Chondrocyte (in vitro differentiated cells): ENCODE measurements around the gene RNF227. TPM values are rescaled to one million over a fixed set of nuclear protein-coding genes. Genes with fewer than 3 reads are reported as not detected.

Experiments
- DNase-seq: peaks from one replicate; pipeline ENCODE4 v3.0.0; 2021; ENCODE audit warnings: mixed read lengths, low spot score
- H3K27ac Mint-ChIP-seq: one replicate; pipeline ENCODE4 v1.8.0; 2021; ENCODE audit warnings: mild to moderate bottlenecking, moderate library complexity, mixed read lengths; ENCODE audit not compliant: unreplicated experiment
- H3K27me3 Mint-ChIP-seq: 2 replicates; pipeline ENCODE4 v1.8.0; 2021; ENCODE audit warnings: low read depth, mixed read lengths
- H3K36me3 Mint-ChIP-seq: 2 replicates; pipeline ENCODE4 v1.8.0; 2021; ENCODE audit warnings: low read depth, mixed read lengths
- H3K4me1 Mint-ChIP-seq: 2 replicates; pipeline ENCODE4 v1.8.0; 2021; ENCODE audit warnings: low read depth, mild to moderate bottlenecking, mixed read lengths
- H3K4me3 Mint-ChIP-seq: one replicate; pipeline ENCODE4 v1.8.0; 2021; ENCODE audit warnings: mild to moderate bottlenecking, moderate library complexity, mixed read lengths; ENCODE audit not compliant: unreplicated experiment
- H3K9me3 Mint-ChIP-seq: 2 replicates; pipeline ENCODE4 v1.8.0; 2021; ENCODE audit warnings: low read depth, mixed read lengths
- CTCF ChIP-seq: fragments of 200-600 bp; sonication (generic); IDR thresholded peaks from 2 replicates; pipeline ENCODE4 v1.5.0; 2021; ENCODE audit warnings: antibody characterized with exemption, mild to moderate bottlenecking, moderate library complexity
- long read RNA-seq: library from polyadenylated mRNA; stranded (forward); transcript quantifications from one replicate; pipeline ENCODE4 v2.0.0, GENCODE V29; 2021
- total RNA-seq: library from RNA; stranded (reverse); gene quantifications from 3 replicates; pipeline ENCODE4 v1.2.1, GENCODE V29; 2021

The RNF227 gene
- 1.6 to 2.2 TPM (median 1.8 TPM) in 3 replicates for total RNA-seq
- long read RNA-seq, partial matches to known transcripts, result 0 of 4 reads
- long read RNA-seq, other reads (novel, unspliced or antisense), result 1 of 4 reads

DNA sequence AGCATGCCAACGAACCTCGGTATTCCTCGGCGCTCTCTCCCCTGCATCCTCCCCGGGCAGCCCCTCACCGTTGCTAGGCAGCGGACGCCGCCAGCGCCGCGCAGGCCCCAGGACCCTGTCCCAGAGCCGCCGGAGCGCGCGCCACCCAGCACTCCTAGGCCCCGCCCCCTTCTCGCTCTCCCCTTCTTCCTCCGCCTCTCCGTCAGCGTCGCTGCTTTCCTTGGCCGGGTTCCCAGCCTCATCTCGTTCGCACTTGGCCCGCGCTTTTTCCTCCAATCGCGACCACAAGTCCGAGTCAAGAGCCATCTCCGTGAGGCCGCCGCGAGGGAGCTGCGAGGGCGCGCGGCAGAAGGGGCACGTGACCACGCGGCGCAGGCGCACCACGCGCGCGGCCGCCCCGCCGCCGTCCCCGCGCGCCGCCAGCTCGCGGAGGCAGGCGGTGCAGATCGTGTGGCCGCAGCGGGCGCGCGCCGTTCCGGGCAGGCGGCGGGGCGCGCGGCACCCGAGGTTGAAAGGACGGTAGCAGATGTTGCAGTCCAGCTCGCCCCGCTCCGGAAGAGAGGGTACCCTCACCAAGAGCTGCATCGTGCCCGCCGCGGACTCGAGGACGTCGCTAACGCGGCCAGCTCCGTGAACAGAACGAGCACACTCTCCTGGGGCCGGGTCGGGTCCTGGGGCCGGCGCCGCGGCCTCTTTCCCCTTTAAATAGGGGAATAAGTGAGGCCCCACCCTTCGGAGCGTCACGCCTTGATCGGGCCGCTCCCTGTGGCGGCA is at the start of gene RNF227:
RNF227 (minus strand) TSS at position 679 of the 774 bp plus-strand sequence; CDS start at position 585, 94 bp downstream.
- Mint-ChIP-seq H3K4me1 (peaks cover 19% of the 10 kb centered on the region), H3K4me3 (peak within 1 kb of the TSS; percentile 81), H3K27me3 (no peaks in the 10 kb centered on the region), H3K27ac (peak within 1 kb of the TSS; percentile 97), H3K36me3 (peaks cover 7% of the 10 kb centered on the region), H3K9me3 (no peaks in the 10 kb centered on the region)
- peak; percentile 97 for DNase-seq
- TF ChIP-seq CTCF, result peak; percentile 4

GRCh38 chr17:7961421-7961820 is 45.3 kb upstream of the RNF227 start:
- Mint-ChIP-seq H3K36me3 (no peaks in the 10 kb centered on the region), H3K9me3 (no peaks in the 10 kb centered on the region), H3K27me3 (peaks cover 11% of the 10 kb centered on the region), H3K27ac (no peak overlapping the region), H3K4me1 (peaks cover under 1% of the 10 kb centered on the region), H3K4me3 (no peak overlapping the region)
- no peak for TF ChIP-seq CTCF
- no peak for DNase-seq

DNA sequence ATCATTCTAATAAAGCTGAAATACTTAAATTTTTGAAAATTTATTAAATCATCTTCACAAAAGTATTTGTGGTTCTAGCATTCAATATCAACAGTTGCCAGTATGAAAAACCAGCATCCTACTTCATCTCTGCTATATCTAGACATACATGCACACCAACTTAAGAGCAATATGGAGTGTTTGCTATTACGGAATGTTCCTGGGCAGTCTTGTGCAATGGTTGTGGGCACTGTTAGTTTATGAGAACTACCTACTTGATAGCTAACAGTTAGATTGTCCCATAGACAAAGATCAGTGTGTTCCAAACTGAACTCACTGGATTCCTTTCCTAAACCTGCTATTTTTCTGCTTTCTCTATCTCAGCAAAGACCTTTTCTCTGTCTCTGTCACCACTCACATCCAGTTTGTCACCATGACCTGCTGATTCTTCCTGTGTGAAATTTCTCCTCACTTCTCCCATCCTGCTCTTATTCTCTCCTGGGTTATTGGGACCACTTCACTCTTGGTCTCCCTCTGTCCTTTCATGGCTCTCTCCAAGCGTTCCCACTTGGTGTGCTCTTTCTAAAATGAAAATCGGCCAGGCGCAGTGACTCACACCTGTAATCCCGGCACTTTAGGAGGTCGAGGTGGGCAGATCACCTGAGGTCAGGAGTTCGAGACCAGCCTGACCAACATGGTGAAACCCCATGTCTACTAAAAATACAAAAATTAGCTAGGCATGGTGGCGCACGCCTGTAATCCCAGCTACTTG is 43.6 kb upstream of the RNF227 start:
- Mint-ChIP-seq H3K36me3 (no peaks in the 10 kb centered on the region), H3K27me3 (peaks cover 11% of the 10 kb centered on the region), H3K4me3 (no peak overlapping the region), H3K9me3 (no peaks in the 10 kb centered on the region), H3K4me1 (peaks cover 7% of the 10 kb centered on the region), H3K27ac (no peak overlapping the region)
- no peak for TF ChIP-seq CTCF
- DNase-seq, result no peak

DNA sequence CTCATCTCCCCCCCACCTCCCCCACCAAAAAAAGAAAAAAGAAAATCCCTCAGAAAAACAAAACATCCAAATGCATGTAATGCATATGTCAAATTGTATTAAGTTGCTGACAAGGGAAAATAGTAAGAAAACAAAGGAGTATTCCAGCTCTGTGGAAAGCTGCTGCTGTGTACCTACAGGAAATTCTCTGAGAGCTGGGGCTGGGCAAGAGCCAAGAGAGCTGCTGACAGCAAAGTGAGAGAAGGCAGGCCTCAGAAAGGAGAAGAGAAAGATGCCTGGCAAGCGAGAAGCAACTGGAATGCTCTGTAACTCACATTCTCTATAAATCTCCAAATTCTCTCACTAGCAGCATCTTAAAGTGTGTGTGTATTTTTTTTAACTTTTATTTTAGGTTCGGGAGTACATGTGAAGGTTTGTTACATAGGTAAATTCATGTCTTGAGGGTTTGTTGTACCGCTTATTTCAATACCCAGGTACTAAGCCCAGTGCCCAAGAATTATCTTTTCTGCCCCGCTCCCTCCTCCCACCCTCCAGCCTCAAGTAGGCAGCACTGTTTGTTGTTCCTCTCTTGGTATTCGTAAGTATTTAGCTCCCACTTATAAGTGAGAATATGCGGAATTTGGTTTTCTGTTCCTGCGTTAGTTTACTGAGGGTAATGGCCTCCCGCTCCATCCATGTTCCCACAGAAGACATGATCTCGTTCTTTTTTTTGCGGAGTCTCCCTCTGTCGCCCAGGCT is 40.3 kb upstream of the RNF227 start:
- H3K36me3 Mint-ChIP-seq, result peaks cover 2% of the 10 kb centered on the region

More for the DNA sequence above, 40.3 kb upstream of the RNF227 start:
- no peaks in the 10 kb centered on the region for H3K9me3 Mint-ChIP-seq
- peaks cover 7% of the 10 kb centered on the region for H3K27me3 Mint-ChIP-seq
- no peak overlapping the region for H3K4me3 Mint-ChIP-seq
- no peak for TF ChIP-seq CTCF
- H3K27ac Mint-ChIP-seq, result peak overlapping the region; percentile 79
- DNase-seq, result no peak
- H3K4me1 Mint-ChIP-seq, result peaks cover 7% of the 10 kb centered on the region
